ENCODE data around the gene MAP3K5. TPM values are rescaled to one million over a fixed set of nuclear protein-coding genes. Genes with fewer than 3 reads are reported as not detected.
A peak's percentile ranks its signal among the peaks of the same experiment; 100 is the strongest.
"Not testable (repeated sequence)": the region's sequence is repeated elsewhere in the genome, so short reads cannot be mapped to it uniquely, and the experiment has no call there.

Gene MAP3K5
- total RNA-seq: 54.6 TPM

GRCh38 chr6:136792410-136793262, at the start of gene MAP3K5:
MAP3K5 (minus strand) TSS chr6:136792477; CDS start chr6:136792157, 320 bp downstream.
- DNase-seq (ENCODE audit: low spot score): peak; percentile 96

- no peak for DNase-seq (ENCODE audit: low spot score)
Measured at GRCh38 chr6:136840276-136841001, 48.2 kb upstream of the MAP3K5 start.

GRCh38 chr6:136831873-136832562, 39.7 kb upstream of the MAP3K5 start:
- DNase-seq (ENCODE audit: low spot score): no peak

GRCh38 chr6:136826216-136826615, 33.9 kb upstream of the MAP3K5 start:
- no peak for DNase-seq (ENCODE audit: low spot score)

- DNase-seq (ENCODE audit: low spot score): no peak
Measured at GRCh38 chr6:136823128-136823660, 30.9 kb upstream of the MAP3K5 start.

- peak; percentile 94 for DNase-seq (ENCODE audit: low spot score)
Measured at GRCh38 chr6:136822376-136823127, 30.3 kb upstream of the MAP3K5 start, which contains the start of gene PEX7. PEX7 (plus strand) TSS chr6:136822592; CDS start chr6:136822666, 74 bp downstream.

- DNase-seq (ENCODE audit: low spot score): no peak
Measured at GRCh38 chr6:136822046-136822375, 29.7 kb upstream of the MAP3K5 start.

- DNase-seq (ENCODE audit: low spot score): no peak
Measured at GRCh38 chr6:136820561-136820960, 28.3 kb upstream of the MAP3K5 start.

GRCh38 chr6:136816656-136817055, 24.4 kb upstream of the MAP3K5 start:
- no peak for DNase-seq (ENCODE audit: low spot score)

- not testable (repeated sequence) for DNase-seq (ENCODE audit: low spot score)
Measured at GRCh38 chr6:136815608-136816007, 23.3 kb upstream of the MAP3K5 start.

GRCh38 chr6:136812174-136812573, 19.9 kb upstream of the MAP3K5 start:
- DNase-seq (ENCODE audit: low spot score): no peak

GRCh38 chr6:136811272-136811671, 19.0 kb upstream of the MAP3K5 start:
- no peak for DNase-seq (ENCODE audit: low spot score)

- no peak for DNase-seq (ENCODE audit: low spot score)
Measured at GRCh38 chr6:136809091-136809860, 17.0 kb upstream of the MAP3K5 start.

- no peak for DNase-seq (ENCODE audit: low spot score)
Measured at GRCh38 chr6:136803608-136804007, 11.3 kb upstream of the MAP3K5 start.

GRCh38 chr6:136801581-136801980, 9.3 kb upstream of the MAP3K5 start:
- no peak for DNase-seq (ENCODE audit: low spot score)

- no peak for DNase-seq (ENCODE audit: low spot score)
Measured at GRCh38 chr6:136798044-136798443, 5.8 kb upstream of the MAP3K5 start.

GRCh38 chr6:136795996-136796395, 3.7 kb upstream of the MAP3K5 start:
- DNase-seq (ENCODE audit: low spot score): no peak

GRCh38 chr6:136795386-136795785, 3.1 kb upstream of the MAP3K5 start:
- DNase-seq (ENCODE audit: low spot score): no peak

- DNase-seq (ENCODE audit: low spot score): no peak
Measured at GRCh38 chr6:136793363-136793762, 1.1 kb upstream of the MAP3K5 start.

- no peak for DNase-seq (ENCODE audit: low spot score)
Measured at GRCh38 chr6:136792095-136792409, 225 bp downstream of the MAP3K5 start.

Data from ureter (tissue), 1 donor.